Breast epithelium (tissue), 4 donors: Measurements from ENCODE around the gene BTRC. TPM values are rescaled to one million over a fixed set of nuclear protein-coding genes. Genes with fewer than 3 reads are reported as not detected.
"Not testable (repeated sequence)": the region's sequence is repeated elsewhere in the genome, so short reads cannot be mapped to it uniquely, and the experiment has no call there.

Source experiments
- DNase-seq, 2 donors: peaks; one replicate each; pipeline ENCODE4 v3.0.0-alpha.2; 2019; ENCODE audit warnings: low spot score in 2 of 2
- H3K27ac ChIP-seq, 2 donors: fragments of 200-600 bp; sonication (generic) in 1 of 2; one replicate each; pipeline ENCODE4 v1.5.1; 2016 to 2019; ENCODE audit warnings: mild to moderate bottlenecking in 1 of 2
- H3K27me3 ChIP-seq, 2 donors: fragments of 200-600 bp; sonication (generic) in 1 of 2; one replicate each; pipeline versions ENCODE4 v1.5.1 to v1.6.0; 2017 to 2019; ENCODE audit warnings: control low read depth in 1 of 2, mild to moderate bottlenecking in 1 of 2
- H3K36me3 ChIP-seq: fragments of 200-600 bp; one replicate; pipeline ENCODE4 v1.5.1; 2019
- H3K4me1 ChIP-seq, 2 donors: fragments of 200-600 bp; sonication (generic); one replicate each; pipeline ENCODE4 v1.5.1; 2016 to 2019; ENCODE audit warnings: control low read depth in 1 of 2
- H3K4me3 ChIP-seq, 3 donors: fragments of 200-600 bp; sonication (generic); 1 replicate in 2 of 3; 2 replicates in 1 of 3; pipeline ENCODE4 v1.5.1; 2016 to 2019; ENCODE audit warnings: mild to moderate bottlenecking in 3 of 3, moderate library complexity in 2 of 3
- H3K9me3 ChIP-seq, 2 donors: fragments of 200-600 bp; sonication (generic) in 1 of 2; one replicate each; pipeline ENCODE4 v1.5.1; 2016 to 2019; ENCODE audit warnings: control low read depth in 1 of 2
- CTCF ChIP-seq, 3 donors: fragments of 450-650 bp; IDR thresholded peaks; one replicate each; pipeline ENCODE4 v1.5.1; 2016 to 2017; ENCODE audit warnings: antibody characterized with exemption in 3 of 3, mild to moderate bottlenecking in 3 of 3, moderate library complexity in 3 of 3
- POLR2A ChIP-seq: fragments of 450-650 bp; IDR thresholded peaks from one replicate; pipeline ENCODE4 v1.6.1; 2016; ENCODE audit warnings: antibody characterized with exemption, mild to moderate bottlenecking, moderate library complexity
- POLR2AphosphoS5 ChIP-seq, 3 donors: sonication (generic); formaldehyde crosslinking; IDR thresholded peaks; one replicate each; pipeline ENCODE4 v1.6.1; 2017; ENCODE audit warnings: antibody characterized with exemption in 3 of 3
- intact Hi-C: fragments of 100-400 bp; cut with DNase I; formaldehyde crosslinking; loops from one replicate; pipeline ENCODE4 v1.15.1; 2023; ENCODE audit warnings: low total_unique reads
- total RNA-seq, 3 donors: library from RNA; depleted of rRNA; stranded (reverse); fragments of >200 nt; gene quantifications; one replicate each; pipeline ENCODE4 v1.1.0, GENCODE V29; 2016

BTRC gene
- total RNA-seq, 3 donors from 2014 or later, result 13.4 to 24.3 (median 15.1) TPM

GRCh38 chr10:101364721-101365120 lies 10.8 kb downstream of the BTRC start:
- no peak for TF ChIP-seq CTCF (IDR thresholded peaks at IDR 0.05)
- Histone ChIP-seq H3K9me3 (no peaks in the 10 kb centered on the region), H3K36me3 (no peaks in the 10 kb centered on the region), H3K27me3 (no peaks in the 10 kb centered on the region), H3K4me3 (no peak overlapping the region), H3K27ac (no peak overlapping the region), H3K4me1 (no peaks in the 10 kb centered on the region)
- intact Hi-C loops, result no loop called here
- DNase-seq, result no peak

- Histone ChIP-seq H3K27me3 (no peaks in the 10 kb centered on the region), H3K27ac (no peak overlapping the region), H3K4me1 (no peaks in the 10 kb centered on the region), H3K9me3 (no peaks in the 10 kb centered on the region), H3K4me3 (no peak overlapping the region), H3K36me3 (no peaks in the 10 kb centered on the region)
- DNase-seq, result no peak
- TF ChIP-seq CTCF (IDR thresholded peaks at IDR 0.05) (no peak), POLR2AphosphoS5 (IDR thresholded peaks at IDR 0.05) (no peak), POLR2A (no peak)
- intact Hi-C loops, result no loop called here
These were observed 13.8 kb downstream of the BTRC start for GRCh38 chr10:101367569-101368453.

GRCh38 chr10:101373063-101373462 lies 19.1 kb downstream of the BTRC start:
- DNase-seq, result no peak
- H3K4me1 ChIP-seq, result no peaks in the 10 kb centered on the region
- H3K4me3 ChIP-seq, result no peak overlapping the region
- no peak for TF ChIP-seq POLR2A
- no peak for TF ChIP-seq POLR2AphosphoS5 (IDR thresholded peaks at IDR 0.05)
- no peak for TF ChIP-seq CTCF (IDR thresholded peaks at IDR 0.05)
- no peaks in the 10 kb centered on the region for H3K36me3 ChIP-seq
- intact Hi-C loops, result no loop called here
- H3K9me3 ChIP-seq, result no peaks in the 10 kb centered on the region
- H3K27ac ChIP-seq, result no peak overlapping the region
- H3K27me3 ChIP-seq, result no peaks in the 10 kb centered on the region

- intact Hi-C loops, H3K4me1 ChIP-seq, H3K9me3 ChIP-seq, DNase-seq, H3K36me3 ChIP-seq, H3K27ac ChIP-seq, H3K4me3 ChIP-seq, H3K27me3 ChIP-seq: not testable (repeated sequence)
These were observed 20.0 kb downstream of the BTRC start for GRCh38 chr10:101373993-101374392.

GRCh38 chr10:101375076-101375475 lies 21.1 kb downstream of the BTRC start:
- H3K27ac ChIP-seq, result no peak overlapping the region

More at GRCh38 chr10:101375076-101375475, 21.1 kb downstream of the BTRC start:
- no peaks in the 10 kb centered on the region for H3K4me1 ChIP-seq
- no peak for TF ChIP-seq POLR2A
- no peak for TF ChIP-seq POLR2AphosphoS5 (IDR thresholded peaks at IDR 0.05)
- no peak for TF ChIP-seq CTCF (IDR thresholded peaks at IDR 0.05)
- H3K9me3 ChIP-seq, result no peaks in the 10 kb centered on the region
- no peak for DNase-seq
- H3K27me3 ChIP-seq, result no peaks in the 10 kb centered on the region
- intact Hi-C loops, result no loop called here
- no peaks in the 10 kb centered on the region for H3K36me3 ChIP-seq
- no peak overlapping the region for H3K4me3 ChIP-seq
